CD14-positive monocyte (primary cell): ENCODE results near the gene GNAL. TPM values are rescaled to one million over a fixed set of nuclear protein-coding genes. Genes with fewer than 3 reads are reported as not detected.
A peak's percentile ranks its signal among the peaks of the same experiment; 100 is the strongest.

Experiments
- DNase-seq, 3 donors: peaks; one replicate each; pipeline ENCODE4 v3.0.0-alpha.2; 2011 to 2022
- H2AFZ ChIP-seq: 2 replicates; pipeline ENCODE4 v1.6.0; 2012; ENCODE audit warnings: mild to moderate bottlenecking, low read depth, low read length, inconsistent platforms; ENCODE audit not compliant: insufficient read depth, poor library complexity, severe bottlenecking
- H3K27ac ChIP-seq, 2 donors: 1 replicate in 1 of 2; 2 replicates in 1 of 2; pipeline ENCODE4 v1.5.1; 2012 to 2013; ENCODE audit warnings: low read length in 2 of 2, control low read depth in 1 of 2, inconsistent platforms in 1 of 2, low read depth in 1 of 2, mild to moderate bottlenecking in 1 of 2
- H3K27me3 ChIP-seq, 2 donors: one replicate each; pipeline versions ENCODE4 v1.6.0 to v1.6.1; 2011 to 2013; ENCODE audit warnings: low read length in 2 of 2; ENCODE audit not compliant: control insufficient read depth in 2 of 2, insufficient read depth in 2 of 2
- H3K36me3 ChIP-seq, 2 donors: replicated peaks in 1 of 2; 1 replicate in 1 of 2; 2 replicates in 1 of 2; pipeline versions ENCODE4 v1.5.1 to v1.6.1; 2012 to 2013; ENCODE audit warnings: low read length in 2 of 2, control low read depth in 1 of 2, inconsistent platforms in 1 of 2, mild to moderate bottlenecking in 1 of 2; ENCODE audit not compliant: insufficient read depth in 2 of 2, control insufficient read depth in 1 of 2
- H3K4me1 ChIP-seq, 2 donors: 1 replicate in 1 of 2; 2 replicates in 1 of 2; pipeline versions ENCODE4 v1.5.1 to v1.6.1; 2012 to 2013; ENCODE audit warnings: low read length in 2 of 2, control low read depth in 1 of 2, inconsistent platforms in 1 of 2, mild to moderate bottlenecking in 1 of 2, moderate library complexity in 1 of 2; ENCODE audit not compliant: insufficient read depth in 2 of 2, control insufficient read depth in 1 of 2
- H3K4me2 ChIP-seq: replicated peaks from 2 replicates; pipeline ENCODE3; 2012; ENCODE audit warnings: low read length, moderate library complexity, mild to moderate bottlenecking; ENCODE audit not compliant: poor library complexity, severe bottlenecking; ENCODE audit errors: extremely low read depth
- H3K4me3 ChIP-seq, 3 experiments: fragments of 200-600 bp in 1 of 3; sonication (generic) in 1 of 3; replicated peaks in 1 of 3; 1 replicate in 2 of 3; 2 replicates in 1 of 3; pipeline ENCODE4 v1.5.1; 2011 to 2013; ENCODE audit warnings: low read length in 3 of 3, mild to moderate bottlenecking in 3 of 3, control low read depth in 2 of 3, low read depth in 2 of 3, inconsistent platforms in 1 of 3, moderate library complexity in 1 of 3
- H3K79me2 ChIP-seq: 2 replicates; pipeline ENCODE4 v1.6.0; 2012; ENCODE audit warnings: mild to moderate bottlenecking, control low read depth, inconsistent platforms, low read length, moderate library complexity; ENCODE audit not compliant: insufficient read depth
- H3K9ac ChIP-seq: 2 replicates; pipeline ENCODE4 v1.6.0; 2017; ENCODE audit warnings: low read length, mild to moderate bottlenecking; ENCODE audit not compliant: insufficient read depth, poor library complexity, severe bottlenecking
- H3K9me3 ChIP-seq, 2 donors: replicated peaks in 1 of 2; 1 replicate in 1 of 2; 2 replicates in 1 of 2; pipeline versions ENCODE4 v1.5.1 to v1.6.1; 2012 to 2013; ENCODE audit warnings: low read length in 2 of 2, control low read depth in 1 of 2; ENCODE audit not compliant: control insufficient read depth in 1 of 2, insufficient read depth in 1 of 2
- H4K20me1 ChIP-seq: 2 replicates; pipeline ENCODE4 v1.6.0; 2012; ENCODE audit warnings: mild to moderate bottlenecking, low read length, control low read depth, moderate library complexity; ENCODE audit not compliant: insufficient read depth
- H3K27ac Mint-ChIP-seq, 7 donors: one replicate each; pipeline ENCODE4 v1.8.0; 2020; ENCODE audit warnings: mild to moderate bottlenecking in 7 of 7, mixed read lengths in 7 of 7, moderate library complexity in 6 of 7, inconsistent platforms in 2 of 7
- H3K27me3 Mint-ChIP-seq, 3 donors: one replicate each; pipeline ENCODE4 v1.8.0; 2021 to 2022; ENCODE audit warnings: low read depth in 3 of 3, mild to moderate bottlenecking in 3 of 3, mixed read lengths in 3 of 3, moderate library complexity in 3 of 3, inconsistent platforms in 1 of 3
- H3K36me3 Mint-ChIP-seq, 2 donors: one replicate each; pipeline ENCODE4 v1.8.0; 2020; ENCODE audit warnings: mixed read lengths in 2 of 2, inconsistent platforms in 1 of 2, mild to moderate bottlenecking in 1 of 2
- H3K4me1 Mint-ChIP-seq: one replicate; pipeline ENCODE4 v1.8.0; 2020; ENCODE audit warnings: mild to moderate bottlenecking, mixed read lengths
- H3K4me3 Mint-ChIP-seq, 2 donors: one replicate each; pipeline ENCODE4 v1.8.0; 2020; ENCODE audit warnings: mild to moderate bottlenecking in 2 of 2, mixed read lengths in 2 of 2, moderate library complexity in 1 of 2
- H3K9me3 Mint-ChIP-seq, 7 donors: one replicate each; pipeline ENCODE4 v1.8.0; 2020 to 2022; ENCODE audit warnings: mixed read lengths in 7 of 7, mild to moderate bottlenecking in 6 of 7, moderate library complexity in 6 of 7, inconsistent platforms in 2 of 7
- CTCF ChIP-seq: fragments of 200-600 bp; IDR thresholded peaks from one replicate; pipeline ENCODE4 v1.8.0; 2022; ENCODE audit warnings: antibody characterized with exemption, mild to moderate bottlenecking
- WGBS: methylation state at CpG from one replicate; pipeline ENCODE4 v1.1.5; 2013; ENCODE audit warnings: missing lambda C conversion rate; ENCODE audit not compliant: insufficient coverage; 5-methylcytosine and 5-hydroxymethylcytosine counted together
- intact Hi-C, 2 donors: fragments of 100-400 bp; cut with micrococcal nuclease; formaldehyde crosslinking; loops; one replicate each; pipeline versions ENCODE4 v1.15.0 to v1.15.1; 2023
- polyA plus RNA-seq, 3 donors: library from polyadenylated mRNA; depleted of rRNA in 1 of 3; unstranded in 2 of 3; stranded (reverse) in 1 of 3; fragments of 300-500 nt in 2 of 3; fragments of >200 nt in 1 of 3; fragmentation: Illumina TruSeq in 2 of 3; gene quantifications; 1 replicate in 2 of 3; 2 replicates in 1 of 3; pipeline ENCODE4 v1.2.3, GENCODE V29; 2012 to 2021

The GNAL gene
- polyA plus RNA-seq, 3 donors: 0.01 to 0.03 TPM; not detected in 1

DNA sequence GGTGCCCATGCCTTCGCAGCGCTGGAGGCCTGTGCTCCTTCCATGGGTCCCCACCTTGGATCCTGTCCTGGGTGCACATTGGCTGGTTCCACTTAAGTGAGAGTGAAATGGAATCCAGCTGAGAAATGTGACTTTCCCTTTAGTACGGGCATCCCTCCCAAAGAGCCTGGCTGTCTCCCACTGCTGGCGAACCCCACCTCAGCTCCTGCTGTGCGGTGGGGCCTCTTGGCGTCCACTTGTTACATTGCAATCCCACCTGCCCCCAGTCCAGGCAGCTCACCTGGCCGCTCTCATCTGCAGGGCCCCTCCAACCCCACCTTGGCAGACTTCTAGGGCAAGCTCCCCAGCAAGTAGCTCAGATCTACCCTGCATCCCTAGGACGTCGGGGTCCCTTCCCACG, 35.5 kb upstream of the GNAL start:
- Histone ChIP-seq H2AFZ (no peak overlapping the region), H3K79me2 (no peaks in the 10 kb centered on the region), H3K27ac (no peak overlapping the region), H4K20me1 (no peaks in the 10 kb centered on the region), H3K4me2 (no peak overlapping the region), H3K4me1 (no peaks in the 10 kb centered on the region), H3K27me3 (peaks cover 0 to 3% of the 10 kb centered on the region in 2 donors), H3K4me3 (no peak overlapping the region), H3K9ac (no peak overlapping the region), H3K9me3 (peaks cover 0 to 7% of the 10 kb centered on the region in 2 donors), H3K36me3 (no peaks in the 10 kb centered on the region)
- Mint-ChIP-seq H3K27me3 (peaks cover 12 to 36% (median 14%) of the 10 kb centered on the region in 3 donors), H3K36me3 (no peaks in the 10 kb centered on the region), H3K27ac (no peak overlapping the region), H3K4me3 (no peak overlapping the region), H3K4me1 (peaks cover 4% of the 10 kb centered on the region), H3K9me3 (peaks cover 0 to 11% (median 3%) of the 10 kb centered on the region in 7 donors)
- WGBS: 87% methylated on average over 10 of the region's 10 CpGs
- DNase-seq: no peak
- intact Hi-C loops: loop anchor here (5.0 to 10.0 kb wide), 2 partner anchors 381 to 584 kb away; no protein-coding TSS in a partner anchor
- no peak for TF ChIP-seq CTCF

DNA sequence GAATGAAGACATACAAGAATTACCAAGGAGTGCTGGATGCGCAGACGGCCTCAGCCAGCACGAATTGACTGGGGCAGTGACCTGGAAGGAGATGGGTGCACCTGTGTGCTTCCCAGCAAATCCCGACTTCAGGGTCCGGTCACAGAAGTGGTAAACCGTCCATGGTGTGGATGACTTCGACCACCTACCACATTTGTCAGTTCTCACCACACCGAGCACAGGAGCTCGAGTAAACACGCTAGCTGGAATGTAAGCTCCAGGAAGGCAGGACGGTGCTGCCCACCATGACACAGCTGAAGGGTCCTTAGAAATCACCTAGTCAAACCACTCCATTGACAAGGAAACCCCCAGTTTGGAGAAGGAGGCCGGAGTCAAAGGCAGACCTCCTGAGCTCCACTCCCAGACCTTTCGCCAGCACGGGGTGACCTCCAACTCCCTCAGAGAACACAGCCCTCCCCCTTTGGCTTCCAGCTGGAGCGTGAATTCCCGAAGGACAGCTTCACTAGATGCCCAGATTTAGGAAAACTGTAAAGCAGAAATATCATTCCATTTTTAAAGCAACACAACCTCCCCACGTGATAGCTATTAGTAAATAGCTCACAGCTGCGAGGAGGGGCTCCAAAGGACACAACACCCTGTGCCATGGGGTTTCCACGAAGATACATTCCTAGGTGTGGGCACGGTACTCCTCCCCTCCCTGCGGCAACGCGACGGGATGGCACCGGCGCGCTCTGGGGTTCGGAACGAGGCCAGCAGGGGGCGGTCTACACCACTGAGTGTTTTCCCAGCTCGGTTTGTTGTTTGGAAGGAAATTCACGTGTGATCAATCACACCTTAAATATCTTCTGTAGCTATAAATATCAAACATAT, 34.1 kb upstream of the GNAL start:
- Histone ChIP-seq H4K20me1 (no peaks in the 10 kb centered on the region), H3K4me2 (no peak overlapping the region), H3K27ac (no peak overlapping the region), H3K4me1 (no peaks in the 10 kb centered on the region), H3K36me3 (no peaks in the 10 kb centered on the region), H2AFZ (no peak overlapping the region), H3K4me3 (no peak overlapping the region), H3K9ac (no peak overlapping the region), H3K27me3 (peaks cover 0 to 3% of the 10 kb centered on the region in 2 donors), H3K79me2 (no peaks in the 10 kb centered on the region), H3K9me3 (no peaks in the 10 kb centered on the region)
- WGBS: 71% methylated on average over 13 of the region's 32 CpGs
- peaks cover 0 to 2% (median 0%) of the 10 kb centered on the region in 7 donors for H3K9me3 Mint-ChIP-seq
- peak; percentile 4 to 15 (median 4) for DNase-seq
- peak; percentile 81 for TF ChIP-seq CTCF
- intact Hi-C loops: loop anchor here (5.0 to 10.0 kb wide), 2 partner anchors 380 to 582 kb away; no protein-coding TSS in a partner anchor
- peaks cover 10 to 36% (median 16%) of the 10 kb centered on the region in 3 donors for H3K27me3 Mint-ChIP-seq
- no peaks in the 10 kb centered on the region for H3K36me3 Mint-ChIP-seq
- peaks cover 4% of the 10 kb centered on the region for H3K4me1 Mint-ChIP-seq
- H3K27ac Mint-ChIP-seq: no peak overlapping the region
- H3K4me3 Mint-ChIP-seq: peak overlapping the region in 1 of 2 donors; percentile 35
